ENCODE results near the gene ARHGEF7.

ARHGEF7 gene

GRCh38 chr13:111325941-111326620 is 211.0 kb downstream of the ARHGEF7 start:
- no peak for DNase-seq (ENCODE audit: low spot score)

- no peak for DNase-seq (ENCODE audit: low spot score)
Observed at GRCh38 chr13:111326621-111326965, 211.5 kb downstream of the ARHGEF7 start.

- DNase-seq (ENCODE audit: low spot score) = no peak
Observed at GRCh38 chr13:111326981-111327642, 212.0 kb downstream of the ARHGEF7 start.

GRCh38 chr13:111327730-111328573 is 212.8 kb downstream of the ARHGEF7 start:
- DNase-seq (ENCODE audit: low spot score) = no peak

- no peak for DNase-seq (ENCODE audit: low spot score)
Observed at GRCh38 chr13:111328574-111329410, 213.7 kb downstream of the ARHGEF7 start.

GRCh38 chr13:111329641-111330040 is 214.5 kb downstream of the ARHGEF7 start:
- DNase-seq (ENCODE audit: low spot score) = no peak

GRCh38 chr13:111330066-111330610 is 215.0 kb downstream of the ARHGEF7 start:
- no peak for DNase-seq (ENCODE audit: low spot score)

GRCh38 chr13:111335298-111335697 is 220.2 kb downstream of the ARHGEF7 start:
- no peak for DNase-seq (ENCODE audit: low spot score)

GRCh38 chr13:111336666-111337065 is 221.6 kb downstream of the ARHGEF7 start:
- no peak for DNase-seq (ENCODE audit: low spot score)

GRCh38 chr13:111337206-111337605 is 222.1 kb downstream of the ARHGEF7 start:
- DNase-seq (ENCODE audit: low spot score) = no peak

GRCh38 chr13:111337741-111338140 is 222.6 kb downstream of the ARHGEF7 start:
- DNase-seq (ENCODE audit: low spot score) = no peak

- no peak for DNase-seq (ENCODE audit: low spot score)
Observed at GRCh38 chr13:111338841-111339240, 223.7 kb downstream of the ARHGEF7 start.

- DNase-seq (ENCODE audit: low spot score) = no peak
Observed at GRCh38 chr13:111339366-111340143, 224.4 kb downstream of the ARHGEF7 start.

GRCh38 chr13:111341886-111342285 is 226.8 kb downstream of the ARHGEF7 start:
- no peak for DNase-seq (ENCODE audit: low spot score)

- no peak for DNase-seq (ENCODE audit: low spot score)
Observed at GRCh38 chr13:111342721-111343120, 227.6 kb downstream of the ARHGEF7 start.

- no peak for DNase-seq (ENCODE audit: low spot score)
Observed at GRCh38 chr13:111343186-111343805, 228.2 kb downstream of the ARHGEF7 start.

- no peak for DNase-seq (ENCODE audit: low spot score)
Observed at GRCh38 chr13:111344471-111345191, 229.5 kb downstream of the ARHGEF7 start.

- no peak for DNase-seq (ENCODE audit: low spot score)
Observed at GRCh38 chr13:111345682-111346081, 230.6 kb downstream of the ARHGEF7 start.

GRCh38 chr13:111346101-111346680 is 231.1 kb downstream of the ARHGEF7 start:
- no peak for DNase-seq (ENCODE audit: low spot score)

All from hematopoietic multipotent progenitor cell treated with erythropoietin and hydrocortisone succinate and interleukin-3 and kit ligand, for 17 days (in vitro differentiated cells).